ENCODE results near the gene RMC1. TPM values are rescaled to one million over a fixed set of nuclear protein-coding genes. Genes with fewer than 3 reads are reported as not detected.

The RMC1 gene
- total RNA-seq, 2 experiments from 2014 or later: 46.9 to 48.3 TPM

DNA sequence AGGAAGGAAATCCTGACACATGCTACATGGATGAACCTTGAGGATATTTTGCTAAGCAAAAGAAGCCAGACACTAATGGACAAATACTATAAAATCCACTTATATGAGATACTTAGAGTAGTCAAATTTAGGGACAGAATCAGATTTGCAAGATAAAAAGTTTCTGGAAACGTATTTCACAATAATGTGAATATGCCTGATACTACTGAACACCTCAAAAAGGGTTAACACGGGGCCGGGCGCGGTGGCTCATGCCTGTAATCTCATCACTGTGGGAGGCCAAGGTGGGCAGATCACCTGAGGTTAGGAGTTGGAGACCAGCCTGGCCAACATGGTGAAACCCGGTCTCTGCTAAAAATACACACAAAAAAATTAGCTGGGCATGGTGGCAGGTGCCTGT is 1.7 kb upstream of the RMC1 start:
- H3K9me3 Mint-ChIP-seq: no peaks in the 10 kb centered on the region
- CTCF ChIA-PET: interaction anchor here (1.0 kb wide), 1 partner anchor 14 kb away, joined by 3 read pairs; no protein-coding TSS in a partner anchor
- H3K27ac Mint-ChIP-seq: peak overlapping the region; percentile 30
- TF ChIP-seq, protein P1, sequence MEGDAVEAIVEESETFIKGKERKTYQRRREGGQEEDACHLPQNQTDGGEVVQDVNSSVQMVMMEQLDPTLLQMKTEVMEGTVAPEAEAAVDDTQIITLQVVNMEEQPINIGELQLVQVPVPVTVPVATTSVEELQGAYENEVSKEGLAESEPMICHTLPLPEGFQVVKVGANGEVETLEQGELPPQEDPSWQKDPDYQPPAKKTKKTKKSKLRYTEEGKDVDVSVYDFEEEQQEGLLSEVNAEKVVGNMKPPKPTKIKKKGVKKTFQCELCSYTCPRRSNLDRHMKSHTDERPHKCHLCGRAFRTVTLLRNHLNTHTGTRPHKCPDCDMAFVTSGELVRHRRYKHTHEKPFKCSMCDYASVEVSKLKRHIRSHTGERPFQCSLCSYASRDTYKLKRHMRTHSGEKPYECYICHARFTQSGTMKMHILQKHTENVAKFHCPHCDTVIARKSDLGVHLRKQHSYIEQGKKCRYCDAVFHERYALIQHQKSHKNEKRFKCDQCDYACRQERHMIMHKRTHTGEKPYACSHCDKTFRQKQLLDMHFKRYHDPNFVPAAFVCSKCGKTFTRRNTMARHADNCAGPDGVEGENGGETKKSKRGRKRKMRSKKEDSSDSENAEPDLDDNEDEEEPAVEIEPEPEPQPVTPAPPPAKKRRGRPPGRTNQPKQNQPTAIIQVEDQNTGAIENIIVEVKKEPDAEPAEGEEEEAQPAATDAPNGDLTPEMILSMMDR (IDR thresholded peaks at IDR 0.05): no peak
- intact Hi-C loops (cut with DNase I, micrococcal nuclease): loop anchor here (2.0 to 10.0 kb wide), 5 partner anchors 49 to 1899 kb away; partner anchors contain the start of genes CABLES1 (in 1 of the 2), ESCO1 (in 1 of the 2), NPC1 (in 1 of the 2) and RIOK3 (in 1 of the 2)
- peaks cover 19% of the 10 kb centered on the region for H3K36me3 Mint-ChIP-seq (ENCODE audit: low read depth)
- Histone ChIP-seq H3K27ac (ENCODE audit: low read depth in 1 of 2, low read length in 2 of 2) (no peak overlapping the region), H3K9me3 (ENCODE audit: control insufficient read depth in 1 of 2, insufficient read depth in 1 of 2, low read length in 2 of 2) (no peaks in the 10 kb centered on the region), H3K36me3 (ENCODE audit: insufficient read depth, low read length) (peaks cover 6% of the 10 kb centered on the region), H3K4me3 (ENCODE audit: low read length) (no peak overlapping the region), H3K27me3 (ENCODE audit: control insufficient read depth in 1 of 2, insufficient read depth in 2 of 2, low read length in 2 of 2) (no peaks in the 10 kb centered on the region), H3K4me1 (ENCODE audit: insufficient read depth, low read length) (peaks cover 41% of the 10 kb centered on the region)
- POLR2A ChIA-PET: interaction anchor here (0.6 to 2.3 kb wide), 2 partner anchors 21 to 48 kb away, joined by 4 to 12 read pairs; partner anchors contain the start of gene RIOK3
- peak overlapping the region; percentile 65 for H3K4me3 Mint-ChIP-seq
- no peak for ATAC-seq (ENCODE audit: poor library complexity)
- no peak for DNase-seq
- no peaks in the 10 kb centered on the region for H3K27me3 Mint-ChIP-seq
- peaks cover 40% of the 10 kb centered on the region for H3K4me1 Mint-ChIP-seq (ENCODE audit: low read depth)

DNA sequence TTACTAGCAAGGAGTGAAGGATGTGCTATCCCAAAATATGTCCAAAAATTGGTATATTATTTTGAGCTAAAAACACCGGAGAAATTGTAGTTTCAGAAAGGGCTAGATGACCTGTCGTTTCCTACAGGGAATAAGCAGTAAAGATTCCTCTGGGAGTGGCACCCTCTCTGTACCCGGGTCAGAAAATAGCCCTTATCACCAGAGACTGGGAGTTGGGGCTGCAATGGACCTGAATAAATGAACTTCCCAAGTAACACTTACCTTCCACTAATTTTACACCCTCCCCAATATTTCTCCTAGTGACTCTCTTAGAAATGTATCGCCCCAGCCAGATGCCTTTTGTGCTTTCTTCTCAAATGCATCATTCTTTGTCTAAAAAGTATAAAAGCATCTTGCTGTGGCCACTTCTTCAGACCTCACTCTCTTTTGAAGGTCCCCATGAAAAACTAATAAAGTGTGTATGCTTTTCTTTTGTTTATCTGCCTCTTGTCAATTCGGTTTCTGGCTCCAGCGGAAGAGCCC is 734 bp upstream of the RMC1 start:
- Histone ChIP-seq H3K27ac (ENCODE audit: low read depth in 1 of 2, low read length in 2 of 2) (peak overlapping the region; percentile 86 to 89), H3K27me3 (ENCODE audit: control insufficient read depth in 1 of 2, insufficient read depth in 2 of 2, low read length in 2 of 2) (no peaks in the 10 kb centered on the region), H3K4me3 (ENCODE audit: low read length) (peak overlapping the region; percentile 76), H3K4me1 (ENCODE audit: insufficient read depth, low read length) (peaks cover 41% of the 10 kb centered on the region), H3K9me3 (ENCODE audit: control insufficient read depth in 1 of 2, insufficient read depth in 1 of 2, low read length in 2 of 2) (no peaks in the 10 kb centered on the region), H3K36me3 (ENCODE audit: insufficient read depth, low read length) (peaks cover 16% of the 10 kb centered on the region)
- DNase-seq (peak in 1 of 14 experiments; percentile 19), ATAC-seq (ENCODE audit: poor library complexity) (no peak)
- ChIA-PET CTCF (interaction anchor here (0.7 to 2.3 kb wide), 2 partner anchors 14 kb away, joined by 3 to 8 read pairs; no protein-coding TSS in a partner anchor), POLR2A (interaction anchor here (2.3 to 2.4 kb wide), 3 partner anchors 14 to 84 kb away, joined by 11 to 20 read pairs (median 12); partner anchors contain the start of genes NPC1 and RIOK3)
- Mint-ChIP-seq H3K9me3 (no peaks in the 10 kb centered on the region), H3K27ac (peak overlapping the region; percentile 91), H3K4me1 (ENCODE audit: low read depth) (peaks cover 48% of the 10 kb centered on the region), H3K4me3 (peak overlapping the region; percentile 88), H3K27me3 (no peaks in the 10 kb centered on the region), H3K36me3 (ENCODE audit: low read depth) (peaks cover 29% of the 10 kb centered on the region)
- intact Hi-C loops (cut with DNase I, micrococcal nuclease): loop anchor here (1.0 to 10.0 kb wide), 7 partner anchors 50 to 1900 kb away; partner anchors contain the start of genes NPC1 (in 2 of the 2), CABLES1 (in 1 of the 2), ESCO1 (in 1 of the 2) and RIOK3 (in 1 of the 2)
- TF ChIP-seq, protein P1 (IDR thresholded peaks at IDR 0.05): no peak

DNA sequence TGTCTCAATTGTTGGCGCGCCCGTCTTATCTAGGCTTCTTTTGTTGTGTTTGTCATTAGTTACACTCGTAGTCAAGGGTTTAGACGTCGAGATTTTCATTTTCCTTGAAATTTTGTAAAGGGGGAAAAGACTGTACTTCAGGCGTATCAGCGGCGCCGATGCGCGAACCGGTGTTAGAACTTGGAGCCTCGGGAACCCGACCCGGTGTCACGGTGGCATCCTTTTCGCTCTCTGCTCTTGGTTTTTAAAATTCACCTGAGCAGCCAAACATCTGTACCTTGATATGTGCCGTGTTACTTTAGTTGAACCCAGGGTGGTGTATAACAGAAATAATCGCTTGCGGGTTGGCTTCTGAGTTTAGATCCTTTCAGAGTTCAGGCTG is 643 bp downstream of the RMC1 start:
- H3K27ac Mint-ChIP-seq: peak overlapping the region; percentile 87
- peak overlapping the region; percentile 91 for H3K4me3 Mint-ChIP-seq
- ChIA-PET CTCF (interaction anchor here (2.3 kb wide), 1 partner anchor 12 kb away, joined by 8 read pairs; no protein-coding TSS in a partner anchor), POLR2A (interaction anchor here (0.6 to 2.4 kb wide), 4 partner anchors 16 to 83 kb away, joined by 3 to 20 read pairs (median 12); partner anchors contain the start of genes NPC1 and RIOK3)
- H3K36me3 Mint-ChIP-seq (ENCODE audit: low read depth): peaks cover 43% of the 10 kb centered on the region
- no peaks in the 10 kb centered on the region for H3K27me3 ChIP-seq (ENCODE audit: control insufficient read depth in 1 of 2, insufficient read depth in 2 of 2, low read length in 2 of 2)
- peaks cover 42% of the 10 kb centered on the region for H3K4me1 ChIP-seq (ENCODE audit: insufficient read depth, low read length)
- TF ChIP-seq, protein P1 (IDR thresholded peaks at IDR 0.05): no peak
- DNase-seq: peak in 4 of 14 experiments; percentile 19 to 44 (median 30)
- peak overlapping the region; percentile 57 to 69 for H3K27ac ChIP-seq (ENCODE audit: low read depth in 1 of 2, low read length in 2 of 2)
- ATAC-seq (ENCODE audit: poor library complexity): no peak
- H3K27me3 Mint-ChIP-seq: no peaks in the 10 kb centered on the region
- no peaks in the 10 kb centered on the region for H3K9me3 ChIP-seq (ENCODE audit: control insufficient read depth in 1 of 2, insufficient read depth in 1 of 2, low read length in 2 of 2)
- H3K4me1 Mint-ChIP-seq (ENCODE audit: low read depth): peaks cover 47% of the 10 kb centered on the region
- H3K36me3 ChIP-seq (ENCODE audit: insufficient read depth, low read length): peaks cover 30% of the 10 kb centered on the region
- H3K9me3 Mint-ChIP-seq: no peaks in the 10 kb centered on the region
- peak overlapping the region; percentile 76 for H3K4me3 ChIP-seq (ENCODE audit: low read length)
- intact Hi-C loops (cut with DNase I, micrococcal nuclease): loop anchor here (1.0 to 10.0 kb wide), 7 partner anchors 51 to 1902 kb away; partner anchors contain the start of genes NPC1 (in 2 of the 2), CABLES1 (in 1 of the 2), ESCO1 (in 1 of the 2) and RIOK3 (in 1 of the 2)

All from CD4-positive, alpha-beta T cell (primary cell).